ENCODE data around the gene REXO1.
"Not testable (repeated sequence)": the region's sequence is repeated elsewhere in the genome, so short reads cannot be mapped to it uniquely, and the experiment has no call there.

The REXO1 gene

GRCh38 chr19:1813192-1814182 lies 34.8 kb downstream of the REXO1 start:
- DNase-seq, result no peak

GRCh38 chr19:1812426-1813191 lies 35.7 kb downstream of the REXO1 start:
- DNase-seq, result peak; percentile 91

GRCh38 chr19:1811942-1812425 lies 36.3 kb downstream of the REXO1 start, which contains the start of gene ATP8B3:
TSS of gene ATP8B3 (minus strand) at chr19:1812276. CDS start at chr19:1811736, 540 bp downstream.
- DNase-seq, result no peak

GRCh38 chr19:1811472-1811894 lies 36.8 kb downstream of the REXO1 start:
- DNase-seq, result peak; percentile 49

GRCh38 chr19:1810439-1811160 lies 37.7 kb downstream of the REXO1 start:
- DNase-seq, result peak; percentile 33

GRCh38 chr19:1809678-1810077 lies 38.6 kb downstream of the REXO1 start:
- DNase-seq, result peak; percentile 30

- DNase-seq, result no peak
These were observed 39.9 kb downstream of the REXO1 start for GRCh38 chr19:1808395-1808731.

GRCh38 chr19:1807695-1808394 lies 40.4 kb downstream of the REXO1 start:
- peak; percentile 33 for DNase-seq

- DNase-seq, result peak; percentile 17
These were observed 41.1 kb downstream of the REXO1 start for GRCh38 chr19:1807030-1807694.

GRCh38 chr19:1806184-1807029 lies 41.9 kb downstream of the REXO1 start:
- DNase-seq, result peak; percentile 29

GRCh38 chr19:1805401-1806183 lies 42.7 kb downstream of the REXO1 start:
- DNase-seq, result peak; percentile 19

- DNase-seq, result no peak
These were observed 43.4 kb downstream of the REXO1 start for GRCh38 chr19:1804858-1805257.

GRCh38 chr19:1799695-1800342 lies 48.5 kb downstream of the REXO1 start:
- no peak for DNase-seq

GRCh38 chr19:1797313-1797712 lies 51.0 kb downstream of the REXO1 start:
- DNase-seq, result not testable (repeated sequence)

GRCh38 chr19:1796395-1797142 lies 51.7 kb downstream of the REXO1 start:
- no peak for DNase-seq

- DNase-seq, result no peak
These were observed 53.7 kb downstream of the REXO1 start for GRCh38 chr19:1794424-1795172.

GRCh38 chr19:1791879-1792278 lies 56.4 kb downstream of the REXO1 start:
- no peak for DNase-seq

All from left hindlimb (tissue), 1 donor.